ENCODE data around the gene SOX10.
A peak's percentile ranks its signal among the peaks of the same experiment; 100 is the strongest.

Gene SOX10

DNA sequence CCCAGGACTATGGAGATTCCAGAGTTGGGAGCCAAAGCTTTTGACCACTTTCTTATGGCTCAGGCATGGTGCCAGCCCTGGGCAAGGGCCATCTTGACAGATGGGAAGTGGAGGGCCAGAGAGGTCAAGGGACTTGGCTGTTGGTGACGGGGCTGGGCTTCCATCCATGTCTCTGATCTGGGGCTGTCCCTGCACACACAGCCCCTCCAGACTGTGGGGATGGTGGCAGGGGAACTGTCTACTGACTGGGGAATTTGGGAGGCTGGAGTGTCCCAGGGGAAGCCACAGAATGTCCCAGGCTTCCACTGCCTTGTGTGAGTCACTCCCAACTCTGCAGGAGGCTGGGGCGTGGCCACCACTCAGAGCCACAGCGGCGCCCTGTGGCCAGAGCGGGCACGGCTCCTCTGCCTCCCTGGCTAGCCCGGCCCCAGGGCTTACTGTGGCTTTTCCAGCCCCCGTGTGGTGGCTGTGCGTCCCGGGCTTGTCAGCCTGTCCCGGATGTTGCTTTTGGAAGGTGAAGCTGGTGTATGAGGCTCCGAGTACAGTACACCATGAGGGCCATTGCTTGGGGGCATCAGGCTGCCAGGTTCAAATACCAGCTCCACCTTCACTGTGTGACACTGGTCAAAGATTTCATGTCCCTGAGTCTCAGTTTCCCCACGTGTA lies 50.5 kb downstream of the SOX10 start:
- TF ChIP-seq CTCF (IDR thresholded peaks at IDR 0.05; ENCODE audit: control insufficient read depth, extremely low read depth, insufficient read depth): peak; percentile 97
- no peak overlapping the region for H3K4me3 ChIP-seq (ENCODE audit: low read depth, low read length)
- DNase-seq (ENCODE audit: low read depth): peak; percentile 68

DNA sequence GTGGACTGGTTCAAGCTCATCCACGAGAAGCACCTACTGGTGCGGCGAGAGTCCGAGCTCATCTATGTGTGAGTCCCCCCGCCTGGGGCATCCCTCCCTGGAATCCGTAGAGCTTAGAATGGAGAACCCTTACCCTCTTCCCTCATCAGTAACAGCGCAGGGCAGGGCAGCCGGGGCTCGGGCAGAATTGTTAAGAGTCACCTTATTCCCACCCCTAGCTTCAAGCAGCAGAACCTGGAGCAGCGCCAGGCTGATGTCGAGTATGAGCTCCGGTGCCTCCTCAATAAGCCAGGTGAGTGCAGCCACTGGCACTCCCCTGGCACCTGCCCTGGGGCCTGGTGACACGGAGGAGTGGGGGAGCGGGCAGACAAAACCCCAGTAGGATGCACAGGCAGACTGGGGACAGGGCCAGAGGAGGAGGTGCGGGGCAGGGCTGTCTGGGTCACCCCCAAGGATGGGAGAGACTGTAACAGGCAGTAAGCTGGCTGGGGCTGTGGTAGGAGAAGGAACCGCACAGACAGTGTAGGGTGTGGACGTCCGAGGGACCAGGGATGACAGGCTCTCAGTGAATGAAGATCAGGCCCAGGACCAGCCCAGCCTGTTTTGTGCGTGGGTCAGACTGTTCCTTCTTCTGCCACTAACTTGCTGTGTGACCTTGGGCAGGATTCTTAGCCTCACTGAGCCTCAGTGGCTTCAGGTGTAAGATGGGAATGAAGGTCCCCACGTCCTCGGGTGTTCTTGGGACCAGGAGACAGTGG lies 51.4 kb downstream of the SOX10 start:
- no peak for TF ChIP-seq CTCF (IDR thresholded peaks at IDR 0.05; ENCODE audit: control insufficient read depth, extremely low read depth, insufficient read depth)
- no peak for DNase-seq (ENCODE audit: low read depth)
- H3K4me3 ChIP-seq (ENCODE audit: low read depth, low read length): no peak overlapping the region

DNA sequence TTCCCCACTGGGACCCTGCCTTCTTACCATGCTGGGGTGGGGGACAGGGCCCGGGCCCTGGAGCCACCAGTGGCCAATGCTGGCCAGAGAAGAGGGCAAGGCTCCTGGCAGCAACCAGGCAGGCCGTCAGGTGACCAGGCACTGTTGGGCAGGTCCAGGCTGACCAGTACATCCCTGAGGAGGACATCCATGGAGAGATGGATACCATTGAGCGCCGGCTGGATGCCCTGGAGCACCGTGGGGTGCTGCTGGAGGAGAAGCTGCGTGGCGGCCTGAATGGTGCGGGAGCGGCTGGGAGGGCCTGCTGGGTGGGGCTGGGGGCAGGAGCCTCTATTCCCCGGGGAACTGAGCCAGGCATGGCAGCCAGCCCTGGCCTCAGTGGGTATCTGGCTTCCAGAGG lies 52.0 kb downstream of the SOX10 start:
- no peak for TF ChIP-seq CTCF (IDR thresholded peaks at IDR 0.05; ENCODE audit: control insufficient read depth, extremely low read depth, insufficient read depth)
- H3K4me3 ChIP-seq (ENCODE audit: low read depth, low read length): no peak overlapping the region
- no peak for DNase-seq (ENCODE audit: low read depth)

DNA sequence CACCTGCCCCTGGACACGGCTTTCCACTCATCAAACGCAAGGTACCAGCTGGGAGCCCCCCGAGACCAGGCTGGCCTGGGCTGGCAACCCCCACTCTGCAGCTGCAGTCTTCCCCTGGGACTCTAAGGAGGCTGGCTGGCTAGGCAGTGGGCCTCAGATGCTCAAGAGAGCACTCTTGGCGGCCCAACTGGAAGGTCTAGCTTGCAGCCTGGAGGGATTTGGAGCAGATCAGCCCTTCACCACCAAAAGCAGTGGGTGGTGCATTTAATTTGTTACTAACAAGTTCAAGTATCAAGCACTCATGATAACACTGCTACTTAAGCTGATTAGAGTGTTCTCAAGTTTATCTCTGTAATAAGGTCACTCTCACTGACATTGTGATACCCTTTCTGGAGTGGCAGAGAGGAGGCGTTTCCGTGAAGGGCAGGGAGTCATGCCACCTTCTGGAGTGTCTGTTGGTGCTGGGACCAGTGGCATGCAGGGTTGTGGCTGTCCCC lies 52.4 kb downstream of the SOX10 start:
- TF ChIP-seq CTCF (IDR thresholded peaks at IDR 0.05; ENCODE audit: control insufficient read depth, extremely low read depth, insufficient read depth): no peak
- no peak overlapping the region for H3K4me3 ChIP-seq (ENCODE audit: low read depth, low read length)
- no peak for DNase-seq (ENCODE audit: low read depth)

DNA sequence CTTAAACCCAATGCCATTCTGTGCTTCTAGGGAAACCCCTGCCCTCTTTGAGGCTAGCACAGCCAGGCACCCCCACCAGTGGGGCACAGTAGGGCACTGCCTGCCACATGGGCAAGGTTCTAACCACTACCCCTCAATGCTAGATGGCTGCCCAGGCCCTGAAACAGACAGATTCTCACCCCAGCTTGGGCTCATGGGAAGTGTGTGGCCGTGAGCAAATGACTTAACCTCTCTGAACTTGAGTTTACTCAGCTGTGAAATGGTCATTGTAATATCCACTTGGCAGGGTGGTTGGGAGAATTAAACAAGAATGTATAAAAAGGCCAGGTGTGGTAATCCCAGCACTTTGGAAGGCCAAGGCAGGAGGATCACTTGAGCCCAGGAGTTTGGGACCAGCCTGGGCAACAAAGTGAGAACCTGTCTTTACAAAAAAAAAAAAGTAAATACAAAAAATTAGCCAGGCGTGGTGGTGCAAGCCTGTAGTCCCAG lies 53.4 kb downstream of the SOX10 start:
- no peak overlapping the region for H3K4me3 ChIP-seq (ENCODE audit: low read depth, low read length)
- no peak for DNase-seq (ENCODE audit: low read depth)

DNA sequence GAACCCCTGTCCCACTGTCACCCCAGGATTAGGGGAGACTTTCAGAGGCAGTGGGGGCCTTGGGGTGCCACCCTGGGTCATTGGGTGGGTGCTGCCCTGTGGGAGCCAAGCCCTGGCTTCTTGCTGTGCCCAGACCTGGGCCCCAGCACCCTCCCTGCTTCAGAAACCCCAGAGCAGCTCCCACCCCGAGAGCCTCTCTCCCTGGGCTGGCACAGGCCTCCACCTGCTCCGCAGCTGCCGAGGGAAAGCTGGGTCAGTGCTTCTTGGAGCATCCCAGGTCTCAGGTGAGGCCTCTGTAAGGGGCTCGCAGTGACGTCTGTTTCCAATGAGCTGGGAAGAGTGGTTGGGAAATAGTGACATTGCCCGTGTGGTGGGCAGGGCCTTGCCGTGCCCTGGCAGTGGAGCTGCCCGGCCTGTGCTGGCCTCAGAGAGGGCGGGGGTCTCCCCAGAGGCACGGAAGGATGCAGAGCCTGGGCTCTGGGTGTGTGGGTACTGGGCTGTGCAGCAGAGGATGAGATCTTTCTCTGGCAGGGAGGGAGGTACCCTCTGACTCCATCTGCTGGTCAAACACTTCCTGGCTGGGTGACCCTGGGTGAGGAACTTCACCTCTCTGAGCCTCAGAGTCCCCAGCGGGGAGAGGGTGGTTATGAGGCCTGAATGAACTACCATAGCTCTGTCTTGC lies 53.9 kb downstream of the SOX10 start:
- no peak overlapping the region for H3K4me3 ChIP-seq (ENCODE audit: low read depth, low read length)
- no peak for DNase-seq (ENCODE audit: low read depth)
- peak; percentile 54 for TF ChIP-seq CTCF (IDR thresholded peaks at IDR 0.05; ENCODE audit: control insufficient read depth, extremely low read depth, insufficient read depth)

More for the DNA sequence above, 53.4 kb downstream of the SOX10 start:
- no peak for TF ChIP-seq CTCF (IDR thresholded peaks at IDR 0.05; ENCODE audit: control insufficient read depth, extremely low read depth, insufficient read depth)
